Lower leg skin (tissue), 4 donors: Measurements from ENCODE around the gene KIRREL3. TPM values are rescaled to one million over a fixed set of nuclear protein-coding genes. Genes with fewer than 3 reads are reported as not detected.

ENCODE experiments used
- DNase-seq, 2 donors: peaks; one replicate each; pipeline ENCODE4 v3.0.0-alpha.2; 2019; ENCODE audit warnings: low spot score in 2 of 2
- H3K4me3 ChIP-seq: fragments of 200-600 bp; sonication (generic); 2 replicates; pipeline ENCODE4 v1.5.1; 2017; ENCODE audit warnings: mild to moderate bottlenecking, low read depth; ENCODE audit not compliant: poor library complexity, severe bottlenecking
- CTCF ChIP-seq, 3 donors: fragments of 450-650 bp; IDR thresholded peaks; one replicate each; pipeline ENCODE4 v1.5.1; 2016; ENCODE audit warnings: antibody characterized with exemption in 3 of 3, mild to moderate bottlenecking in 3 of 3, moderate library complexity in 2 of 3
- POLR2A ChIP-seq, 2 donors: fragments of 450-650 bp; IDR thresholded peaks; one replicate each; pipeline ENCODE4 v1.6.1; 2016 to 2017; ENCODE audit warnings: antibody characterized with exemption in 2 of 2, mild to moderate bottlenecking in 1 of 2, moderate library complexity in 1 of 2
- WGBS, 2 donors: methylation state at CpG; one replicate each; pipeline ENCODE4 v1.1.5; 2018; 5-methylcytosine and 5-hydroxymethylcytosine counted together
- intact Hi-C: fragments of 100-400 bp; cut with DNase I; formaldehyde crosslinking; loops from one replicate; pipeline ENCODE4 v1.15.0; 2023; ENCODE audit warnings: low total_unique reads
- total RNA-seq, 4 donors: library from RNA; depleted of rRNA; stranded (reverse); fragments of >200 nt; gene quantifications; one replicate each; pipeline ENCODE4 v1.1.0, GENCODE V29; 2016

Gene KIRREL3
- total RNA-seq, 4 donors from 2014 or later: 0.13 TPM; not detected in 3

GRCh38 chr11:126654886-126655806 is 345.4 kb downstream of the KIRREL3 start:
- intact Hi-C loops: no loop called here
- WGBS, 2 donors: 32 to 34% methylated on average over 12 of the region's 12 CpGs
- TF ChIP-seq POLR2A (IDR thresholded peaks at IDR 0.05): no peak
- TF ChIP-seq CTCF (IDR thresholded peaks at IDR 0.05): no peak
- DNase-seq: no peak
- no peak overlapping the region for H3K4me3 ChIP-seq

GRCh38 chr11:126653040-126653439 is 347.5 kb downstream of the KIRREL3 start:
- WGBS, 2 donors: 87% methylated on average over 8 of the region's 8 CpGs
- intact Hi-C loops: no loop called here
- no peak for TF ChIP-seq POLR2A (IDR thresholded peaks at IDR 0.05)
- no peak for TF ChIP-seq CTCF (IDR thresholded peaks at IDR 0.05)
- H3K4me3 ChIP-seq: no peak overlapping the region
- no peak for DNase-seq

- no peak overlapping the region for H3K4me3 ChIP-seq
- 25 to 38% methylated on average over 5 of the region's 5 CpGs for WGBS, 2 donors
- intact Hi-C loops: no loop called here
- no peak for DNase-seq
- TF ChIP-seq POLR2A (IDR thresholded peaks at IDR 0.05): no peak
- no peak for TF ChIP-seq CTCF (IDR thresholded peaks at IDR 0.05)
Observed at GRCh38 chr11:126647735-126648134, 352.8 kb downstream of the KIRREL3 start.

GRCh38 chr11:126646701-126647557 is 353.6 kb downstream of the KIRREL3 start:
- WGBS, 2 donors: 45 to 47% methylated on average over 10 of the region's 10 CpGs
- TF ChIP-seq CTCF (IDR thresholded peaks at IDR 0.05) (no peak), POLR2A (IDR thresholded peaks at IDR 0.05) (no peak)
- no peak overlapping the region for H3K4me3 ChIP-seq
- DNase-seq: no peak
- intact Hi-C loops: no loop called here

GRCh38 chr11:126645186-126645585 is 355.4 kb downstream of the KIRREL3 start:
- 78 to 89% methylated on average over 7 of the region's 7 CpGs for WGBS, 2 donors
- intact Hi-C loops: no loop called here
- no peak for DNase-seq
- no peak overlapping the region for H3K4me3 ChIP-seq
- no peak for TF ChIP-seq POLR2A (IDR thresholded peaks at IDR 0.05)
- TF ChIP-seq CTCF (IDR thresholded peaks at IDR 0.05): no peak
